Keratinocyte (primary cell): ENCODE results near the gene BORCS5.

Experiments
- CTCF ChIP-seq, 3 experiments: IDR thresholded peaks in 1 of 3; conservative IDR thresholded peaks in 1 of 3; optimal IDR thresholded peaks in 1 of 3; 2 replicates in 2 of 3; 3 replicates in 1 of 3; pipeline versions ENCODE3 to v1.5.1; 2011; ENCODE audit warnings: low read length in 3 of 3, mild to moderate bottlenecking in 3 of 3, moderate library complexity in 2 of 3, control low read depth in 1 of 3, inconsistent platforms in 1 of 3; ENCODE audit not compliant: insufficient read depth in 2 of 3; ENCODE audit errors: extremely low read depth in 1 of 3
- EZH2 ChIP-seq: IDR thresholded peaks from one replicate; pipeline ENCODE4 v1.6.1; 2012; ENCODE audit warnings: inconsistent platforms, mild to moderate bottlenecking, low read length, moderate library complexity

- TF ChIP-seq CTCF (optimal IDR thresholded peaks at IDR 0.05 in 1 of 3, IDR thresholded peaks at IDR 0.05 in 1 of 3, conservative IDR thresholded peaks at IDR 0.05 in 1 of 3; ENCODE audit: extremely low read depth in 1 of 3, insufficient read depth in 2 of 3, low read length in 3 of 3) = no peak
- no peak for TF ChIP-seq EZH2
Observed at GRCh38 chr12:12467688-12468261, 110.9 kb downstream of the BORCS5 start.
